Endothelial cell (in vitro differentiated cells): ENCODE results near the gene ATP1B3. TPM values are rescaled to one million over a fixed set of nuclear protein-coding genes. Genes with fewer than 3 reads are reported as not detected.

Experiments used
- DNase-seq: peaks from one replicate; pipeline ENCODE4 v3.0.0; 2021; ENCODE audit warnings: low spot score
- H3K27ac Mint-ChIP-seq: one replicate; pipeline ENCODE4 v1.8.0; 2021; ENCODE audit warnings: mixed read lengths, inconsistent platforms; ENCODE audit not compliant: unreplicated experiment
- H3K27me3 Mint-ChIP-seq: one replicate; pipeline ENCODE4 v1.8.0; 2021; ENCODE audit warnings: mild to moderate bottlenecking, moderate library complexity, mixed read lengths, inconsistent platforms; ENCODE audit not compliant: unreplicated experiment
- H3K36me3 Mint-ChIP-seq: one replicate; pipeline ENCODE4 v1.8.0; 2021; ENCODE audit warnings: mild to moderate bottlenecking, low read depth, mixed read lengths, inconsistent platforms; ENCODE audit not compliant: unreplicated experiment
- H3K4me1 Mint-ChIP-seq: one replicate; pipeline ENCODE4 v1.8.0; 2021; ENCODE audit warnings: mild to moderate bottlenecking, mixed read lengths, inconsistent platforms; ENCODE audit not compliant: unreplicated experiment
- H3K4me3 Mint-ChIP-seq: one replicate; pipeline ENCODE4 v1.8.0; 2021; ENCODE audit warnings: mild to moderate bottlenecking, mixed read lengths, inconsistent platforms; ENCODE audit not compliant: unreplicated experiment
- H3K9me3 Mint-ChIP-seq: one replicate; pipeline ENCODE4 v1.8.0; 2021; ENCODE audit warnings: mixed read lengths, inconsistent platforms; ENCODE audit not compliant: unreplicated experiment
- total RNA-seq: library from RNA; stranded (reverse); fragmentation: NEBNext Ultra II Directional; extraction: Animal tissue kit (Norgen Biotek cat#: 25700); gene quantifications from one replicate; pipeline ENCODE4 v1.2.1, GENCODE V29; 2021; ENCODE audit not compliant: unreplicated experiment
- TF ChIP-seq, protein P1 (sequence below): fragments of 200-600 bp; sonication (generic); IDR thresholded peaks from one replicate; pipeline ENCODE4 v1.5.0; 2021; ENCODE audit warnings: antibody characterized with exemption; ENCODE audit not compliant: unreplicated experiment

The ATP1B3 gene
- total RNA-seq, 1 donor from 2014 or later, result 273 TPM

- Mint-ChIP-seq H3K27ac (no peak overlapping the region), H3K9me3 (no peaks in the 10 kb centered on the region)
- no peak for DNase-seq
These were observed 23.3 kb upstream of the ATP1B3 start for GRCh38 chr3:141853081-141853601.

GRCh38 chr3:141853629-141854168 lies 22.7 kb upstream of the ATP1B3 start:
- H3K4me1 Mint-ChIP-seq, result peaks cover 14% of the 10 kb centered on the region
- H3K27ac Mint-ChIP-seq, result no peak overlapping the region
- no peaks in the 10 kb centered on the region for H3K9me3 Mint-ChIP-seq
- peaks cover 3% of the 10 kb centered on the region for H3K27me3 Mint-ChIP-seq
- TF ChIP-seq, protein P1, sequence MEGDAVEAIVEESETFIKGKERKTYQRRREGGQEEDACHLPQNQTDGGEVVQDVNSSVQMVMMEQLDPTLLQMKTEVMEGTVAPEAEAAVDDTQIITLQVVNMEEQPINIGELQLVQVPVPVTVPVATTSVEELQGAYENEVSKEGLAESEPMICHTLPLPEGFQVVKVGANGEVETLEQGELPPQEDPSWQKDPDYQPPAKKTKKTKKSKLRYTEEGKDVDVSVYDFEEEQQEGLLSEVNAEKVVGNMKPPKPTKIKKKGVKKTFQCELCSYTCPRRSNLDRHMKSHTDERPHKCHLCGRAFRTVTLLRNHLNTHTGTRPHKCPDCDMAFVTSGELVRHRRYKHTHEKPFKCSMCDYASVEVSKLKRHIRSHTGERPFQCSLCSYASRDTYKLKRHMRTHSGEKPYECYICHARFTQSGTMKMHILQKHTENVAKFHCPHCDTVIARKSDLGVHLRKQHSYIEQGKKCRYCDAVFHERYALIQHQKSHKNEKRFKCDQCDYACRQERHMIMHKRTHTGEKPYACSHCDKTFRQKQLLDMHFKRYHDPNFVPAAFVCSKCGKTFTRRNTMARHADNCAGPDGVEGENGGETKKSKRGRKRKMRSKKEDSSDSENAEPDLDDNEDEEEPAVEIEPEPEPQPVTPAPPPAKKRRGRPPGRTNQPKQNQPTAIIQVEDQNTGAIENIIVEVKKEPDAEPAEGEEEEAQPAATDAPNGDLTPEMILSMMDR, result no peak
- no peak for DNase-seq
- H3K4me3 Mint-ChIP-seq, result no peak overlapping the region
- H3K36me3 Mint-ChIP-seq, result no peaks in the 10 kb centered on the region

More at GRCh38 chr3:141853081-141853601, 23.3 kb upstream of the ATP1B3 start:
- peaks cover 3% of the 10 kb centered on the region for H3K27me3 Mint-ChIP-seq
- no peak overlapping the region for H3K4me3 Mint-ChIP-seq
- TF ChIP-seq, protein P1, result no peak
- no peaks in the 10 kb centered on the region for H3K36me3 Mint-ChIP-seq
- H3K4me1 Mint-ChIP-seq, result peaks cover 16% of the 10 kb centered on the region

GRCh38 chr3:141854599-141854998 lies 21.8 kb upstream of the ATP1B3 start:
- Mint-ChIP-seq H3K9me3 (no peaks in the 10 kb centered on the region), H3K36me3 (no peaks in the 10 kb centered on the region), H3K27ac (no peak overlapping the region), H3K27me3 (no peaks in the 10 kb centered on the region), H3K4me3 (no peak overlapping the region), H3K4me1 (peaks cover 17% of the 10 kb centered on the region)
- TF ChIP-seq, protein P1, result no peak
- no peak for DNase-seq

DNA sequence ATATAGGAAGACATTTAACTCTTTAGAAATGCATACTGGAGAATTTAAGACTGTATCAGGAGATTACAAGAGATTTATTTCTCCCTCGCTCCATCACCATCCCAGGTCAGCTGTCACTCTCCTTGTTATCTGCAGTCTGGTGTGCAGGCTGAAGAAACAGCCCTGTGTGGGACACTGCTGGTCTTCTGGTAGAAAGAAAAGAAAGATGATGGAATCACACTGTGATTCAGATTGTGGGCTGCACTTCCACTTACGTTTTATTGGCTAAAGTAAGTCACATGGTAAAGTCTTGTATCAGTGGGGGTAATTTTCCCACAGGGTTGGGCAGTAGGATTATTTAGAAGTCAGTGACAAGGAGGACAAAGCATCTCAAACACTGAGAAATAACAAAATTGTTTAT lies 18.1 kb upstream of the ATP1B3 start:
- H3K27ac Mint-ChIP-seq, result no peak overlapping the region
- DNase-seq, result no peak
- TF ChIP-seq, protein P1, result no peak
- no peaks in the 10 kb centered on the region for H3K9me3 Mint-ChIP-seq
- no peak overlapping the region for H3K4me3 Mint-ChIP-seq
- no peaks in the 10 kb centered on the region for H3K36me3 Mint-ChIP-seq
- H3K27me3 Mint-ChIP-seq, result peaks cover 3% of the 10 kb centered on the region
- peaks cover 34% of the 10 kb centered on the region for H3K4me1 Mint-ChIP-seq

DNA sequence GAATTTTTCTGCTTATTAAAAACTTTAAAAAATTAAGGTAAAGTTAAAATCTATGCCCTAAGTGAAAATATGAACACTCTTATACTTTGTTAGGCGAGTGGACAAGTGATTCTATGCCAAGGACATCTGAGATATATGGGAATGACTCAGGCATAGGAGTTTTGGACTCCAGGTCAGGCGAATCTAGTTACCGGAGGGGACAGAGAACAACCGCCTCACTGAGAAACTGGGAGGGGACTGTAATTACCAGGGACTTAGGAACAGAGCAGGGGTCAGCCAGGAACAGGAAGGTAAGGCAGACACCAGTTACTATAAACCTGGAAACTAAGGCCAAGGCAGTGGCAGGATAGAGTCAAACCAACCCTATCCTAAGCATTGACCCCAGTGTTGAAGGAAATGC lies 16.8 kb upstream of the ATP1B3 start:
- Mint-ChIP-seq H3K9me3 (no peaks in the 10 kb centered on the region), H3K4me3 (no peak overlapping the region), H3K27me3 (peaks cover 3% of the 10 kb centered on the region), H3K36me3 (no peaks in the 10 kb centered on the region), H3K27ac (peak overlapping the region; percentile 96), H3K4me1 (peaks cover 34% of the 10 kb centered on the region)
- TF ChIP-seq, protein P1, result no peak
- no peak for DNase-seq
